HepG2 (cell line): ENCODE data around the gene RASGRP4. TPM values are rescaled to one million over a fixed set of nuclear protein-coding genes. Genes with fewer than 3 reads are reported as not detected.
A peak's percentile ranks its signal among the peaks of the same experiment; 100 is the strongest.

Source experiments
- ATAC-seq: fragments of 200-7000 bp; cut with Tn5 transposase; 3 replicates; pipeline ENCODE4 v1.9.1; 2020; ENCODE audit warnings: mild to moderate bottlenecking, moderate library complexity
- BruUV-seq: library from RNA; stranded (reverse); fragments of 400-500 nt; replicated peaks from 2 replicates; lab custom pipeline; 2021; lab: Mats Ljungman, UMichigan
- CTCF ChIA-PET: fragments of 300-600 bp; formaldehyde crosslinking; extraction: SDS; loops from one replicate; lab custom pipeline; 2021; ENCODE audit warnings: low total read pairs, inconsistent platforms, low intra/inter-chr PET ratio; lab: Yijun Ruan, JAX
- POLR2A ChIA-PET: fragments of 350-600 bp; sonication (Branson Sonifier 250); formaldehyde crosslinking; loops from one replicate; lab custom pipeline; 2020; ENCODE audit warnings: antibody characterized with exemption, inconsistent platforms; lab: Yijun Ruan, JAX
- DNase-seq: peaks from one replicate; pipeline ENCODE4 v3.0.0-alpha.2; 2015; ENCODE audit warnings: low spot score
- FAIRE-seq: peaks from 3 replicates; lab custom pipeline; 2011; peaks lifted over from hg19 to GRCh38; lab: Jason Lieb, UNC
- H2AFZ ChIP-seq: one replicate; pipeline ENCODE4 v1.6.1; 2011; ENCODE audit warnings: low read length, inconsistent platforms
- H3K27ac ChIP-seq: fragments of 300-600 bp; 3 replicates; pipeline ENCODE4 v1.8.0; 2011; ENCODE audit warnings: mixed run types, mild to moderate bottlenecking, mixed read lengths, low read length, inconsistent platforms; ENCODE audit not compliant: insufficient read depth; ENCODE audit errors: extremely low read length
- H3K27me3 ChIP-seq, 2 experiments: fragments of 200-600 bp in 1 of 2; 2 replicates in 1 of 2; 3 replicates in 1 of 2; pipeline versions ENCODE4 v1.6.0 to v1.8.0; 2011; ENCODE audit warnings: low read length in 2 of 2, mild to moderate bottlenecking in 2 of 2, moderate library complexity in 2 of 2, inconsistent platforms in 1 of 2; ENCODE audit not compliant: insufficient read depth in 2 of 2, control insufficient read depth in 1 of 2
- H3K36me3 ChIP-seq, 2 experiments: fragments of 200-600 bp in 1 of 2; replicated peaks in 1 of 2; 2 replicates in 1 of 2; 3 replicates in 1 of 2; pipeline versions ENCODE4 v1.5.1 to v1.8.0; 2011; ENCODE audit warnings: low read length in 2 of 2, inconsistent platforms in 1 of 2; ENCODE audit not compliant: insufficient read depth in 2 of 2, control insufficient read depth in 1 of 2
- H3K4me1 ChIP-seq: 2 replicates; pipeline ENCODE4 v1.5.1; 2012; ENCODE audit warnings: low read length, inconsistent platforms; ENCODE audit not compliant: insufficient read depth
- H3K4me2 ChIP-seq: 2 replicates; pipeline ENCODE4 v1.6.0; 2011; ENCODE audit warnings: low read depth, low read length, inconsistent platforms
- H3K4me3 ChIP-seq, 3 experiments: fragments of 200-600 bp in 1 of 3; sonication (generic), shearing (Covaris generic) in 1 of 3; replicated peaks in 1 of 3; 2 replicates each; pipeline ENCODE4 v1.5.1; 2011 to 2016; ENCODE audit warnings: low read length in 3 of 3, inconsistent platforms in 2 of 3, low read depth in 2 of 3, mild to moderate bottlenecking in 2 of 3, control low read depth in 1 of 3, mixed read lengths in 1 of 3; ENCODE audit not compliant: insufficient read depth in 1 of 3
- H3K79me2 ChIP-seq: one replicate; pipeline ENCODE4 v1.6.1; 2011; ENCODE audit warnings: low read length, inconsistent platforms; ENCODE audit not compliant: insufficient read depth
- H3K9ac ChIP-seq: 2 replicates; pipeline ENCODE4 v1.6.0; 2011; ENCODE audit warnings: mild to moderate bottlenecking, low read depth, low read length, inconsistent platforms; ENCODE audit not compliant: insufficient read depth
- H3K9me3 ChIP-seq: 2 replicates; pipeline ENCODE4 v1.5.1; 2012; ENCODE audit warnings: mild to moderate bottlenecking, low read length
- H4K20me1 ChIP-seq: 2 replicates; pipeline ENCODE4 v1.6.0; 2011; ENCODE audit warnings: inconsistent platforms, mild to moderate bottlenecking, low read length, moderate library complexity; ENCODE audit not compliant: insufficient read depth
- EHMT2 ChIP-seq: fragments of 200-600 bp; sonication (generic); IDR thresholded peaks from 2 replicates; pipeline ENCODE4 v1.7.0; 2017; ENCODE audit warnings: antibody characterized with exemption, low read depth, low read length, borderline replicate concordance
- ERF ChIP-seq: IDR thresholded peaks from 2 replicates; pipeline ENCODE4 v1.6.1; 2018; ENCODE audit warnings: missing biosample characterization, missing genetic modification reagents
- KLF16 ChIP-seq, 2 experiments: sonication (generic) in 1 of 2; formaldehyde crosslinking in 1 of 2; IDR thresholded peaks; 2 replicates each; pipeline versions ENCODE4 v1.6.1 to v1.8.0; 2016 to 2023; ENCODE audit warnings: missing genetic modification reagents in 2 of 2, missing compliant biosample characterization in 1 of 2
- MIER2 ChIP-seq: IDR thresholded peaks from 2 replicates; pipeline ENCODE4 v1.6.1; 2016; ENCODE audit warnings: missing biosample characterization, missing genetic modification reagents
- NFATC3 ChIP-seq: sonication (generic); formaldehyde crosslinking; IDR thresholded peaks from 2 replicates; pipeline ENCODE4 v1.5.1; 2020; ENCODE audit warnings: mild to moderate bottlenecking, missing genetic modification reagents
- PITX1 ChIP-seq: sonication (generic); formaldehyde crosslinking; IDR thresholded peaks from 2 replicates; pipeline ENCODE4 v1.5.1; 2020; ENCODE audit warnings: mild to moderate bottlenecking, missing genetic modification reagents
- THAP11 ChIP-seq: IDR thresholded peaks from 2 replicates; pipeline ENCODE4 v1.6.1; 2016; ENCODE audit warnings: missing biosample characterization, missing genetic modification reagents
- TSC22D2 ChIP-seq: sonication (generic); formaldehyde crosslinking; IDR thresholded peaks from 2 replicates; pipeline ENCODE4 v1.5.1; 2020; ENCODE audit warnings: missing genetic modification reagents, mild to moderate bottlenecking, borderline replicate concordance
- ZNF616 ChIP-seq: sonication (generic); formaldehyde crosslinking; IDR thresholded peaks from 2 replicates; pipeline ENCODE4 v1.5.0; 2020; ENCODE audit warnings: low read depth, mild to moderate bottlenecking, missing genetic modification reagents
- WGBS: methylation state at CpG from one replicate; pipeline ENCODE4 v1.1.6; 2017; ENCODE audit warnings: low lambda C conversion rate; 5-methylcytosine and 5-hydroxymethylcytosine counted together
- in situ Hi-C: cut with HindIII; loops from 2 replicates; pipeline ENCODE4 v1.10.0; 2017; ENCODE audit warnings: low pct_unique_long_range_greater_than_20kb; ENCODE audit not compliant: extremely low pct_ligation_motif_present
- intact Hi-C: fragments of 100-400 bp; cut with micrococcal nuclease; formaldehyde crosslinking; loops from one replicate; pipeline ENCODE4 v1.10.0; 2022; ENCODE audit not compliant: unreplicated experiment
- polyA plus RNA-seq, 8 experiments: library from polyadenylated mRNA; depleted of rRNA in 3 of 8; stranded (reverse) in 7 of 8; unstranded in 1 of 8; fragments of >200 nt; fragmentation: Illumina TruSeq in 4 of 8; extraction: Trizol in 4 of 8; gene quantifications; 2 replicates each; pipeline versions ENCODE4 v1.2.1 to v1.2.3, GENCODE V29; 2011 to 2016; ENCODE audit warnings: low read depth in 4 of 8, missing spikeins in 1 of 8, mixed read lengths in 1 of 8; ENCODE audit not compliant: insufficient read depth in 1 of 8
- total RNA-seq, 5 experiments: library from RNA; depleted of rRNA; stranded (reverse); fragments of >200 nt; fragmentation: Illumina TruSeq; extraction: Trizol; gene quantifications; 2 replicates each; pipeline ENCODE4 v1.2.3, GENCODE V29; 2016; ENCODE audit warnings: low read depth in 1 of 5
- TF ChIP-seq, protein P1 (sequence below): sonication (generic); formaldehyde crosslinking; IDR thresholded peaks from 2 replicates; pipeline ENCODE4 v1.4.0; 2020; ENCODE audit warnings: missing genetic modification reagents, borderline replicate concordance
- TF ChIP-seq, protein P2 (sequence below): IDR thresholded peaks from 2 replicates; pipeline ENCODE4 v1.6.1; 2018; ENCODE audit warnings: missing genetic modification reagents
- TF ChIP-seq, protein P3 (sequence below): sonication (generic); formaldehyde crosslinking; conservative IDR thresholded peaks from 2 replicates; pipeline ENCODE4 v1.5.0; 2020; ENCODE audit warnings: missing genetic modification reagents
- TF ChIP-seq, protein P4 (sequence below), 2 experiments: IDR thresholded peaks; 2 replicates each; pipeline ENCODE4 v1.6.1; 2011 to 2012; ENCODE audit warnings: low read length in 2 of 2, borderline replicate concordance in 1 of 2, low read depth in 1 of 2, mild to moderate bottlenecking in 1 of 2, moderate library complexity in 1 of 2

RASGRP4 gene
- total and polyA plus RNA-seq, 2 of the 13 experiments (the other 11 are each of a cell fraction or from before 2014, with no cell fraction given): not detected

DNA sequence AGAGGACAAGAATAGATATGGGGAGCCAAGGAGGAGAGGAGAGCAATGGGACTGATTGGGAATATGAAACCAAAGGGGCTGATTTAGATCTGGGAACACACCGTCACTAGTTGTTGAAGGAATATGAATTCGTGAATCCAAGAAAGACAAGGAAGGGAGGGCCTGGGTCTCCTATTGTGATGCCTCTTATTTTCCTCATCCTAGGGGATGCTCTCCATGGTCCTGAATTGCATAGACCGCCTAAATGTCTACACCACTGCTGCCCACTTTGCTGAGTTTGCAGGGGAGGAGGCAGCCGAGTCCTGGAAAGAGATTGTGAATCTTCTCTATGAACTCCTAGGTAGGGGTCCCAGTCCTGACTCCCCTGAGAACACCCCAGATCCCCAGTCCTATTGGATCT is 29.0 kb upstream of the RASGRP4 start:
- Histone ChIP-seq H3K4me1 (no peaks in the 10 kb centered on the region), H2AFZ (no peak overlapping the region), H3K9me3 (no peaks in the 10 kb centered on the region), H3K27me3 (peaks cover 2 to 7% of the 10 kb centered on the region in 2 experiments; a peak in 2 of 5 replicates), H3K4me2 (no peak overlapping the region), H3K27ac (no peak overlapping the region), H3K36me3 (no peaks in the 10 kb centered on the region), H3K9ac (no peak overlapping the region), H3K79me2 (no peaks in the 10 kb centered on the region), H4K20me1 (no peaks in the 10 kb centered on the region), H3K4me3 (no peak overlapping the region)
- DNase-seq (peak; percentile 18), ATAC-seq (no peak), FAIRE-seq (no peak)
- no TSS peak for BruUV-seq
- ChIA-PET CTCF (no interaction called here), POLR2A (no interaction called here)
- in situ Hi-C loops (no loop called here), intact Hi-C loops (no loop called here)
- 7% methylated on average over 4 of the region's 4 CpGs for WGBS
- no peak for TF ChIP-seq ZNF616 (CRISPR knock-in tag)
- 0 out of 2 replicates have a peak, but pooled peaks have one; percentile 51 for TF ChIP-seq TSC22D2 (CRISPR knock-in tag)
- 0 out of 2 replicates have a peak, but pooled peaks have one; percentile 32 for TF ChIP-seq ERF (CRISPR knock-in tag)
- no peak for TF ChIP-seq NFATC3 (CRISPR knock-in tag)
- TF ChIP-seq, protein P1, sequence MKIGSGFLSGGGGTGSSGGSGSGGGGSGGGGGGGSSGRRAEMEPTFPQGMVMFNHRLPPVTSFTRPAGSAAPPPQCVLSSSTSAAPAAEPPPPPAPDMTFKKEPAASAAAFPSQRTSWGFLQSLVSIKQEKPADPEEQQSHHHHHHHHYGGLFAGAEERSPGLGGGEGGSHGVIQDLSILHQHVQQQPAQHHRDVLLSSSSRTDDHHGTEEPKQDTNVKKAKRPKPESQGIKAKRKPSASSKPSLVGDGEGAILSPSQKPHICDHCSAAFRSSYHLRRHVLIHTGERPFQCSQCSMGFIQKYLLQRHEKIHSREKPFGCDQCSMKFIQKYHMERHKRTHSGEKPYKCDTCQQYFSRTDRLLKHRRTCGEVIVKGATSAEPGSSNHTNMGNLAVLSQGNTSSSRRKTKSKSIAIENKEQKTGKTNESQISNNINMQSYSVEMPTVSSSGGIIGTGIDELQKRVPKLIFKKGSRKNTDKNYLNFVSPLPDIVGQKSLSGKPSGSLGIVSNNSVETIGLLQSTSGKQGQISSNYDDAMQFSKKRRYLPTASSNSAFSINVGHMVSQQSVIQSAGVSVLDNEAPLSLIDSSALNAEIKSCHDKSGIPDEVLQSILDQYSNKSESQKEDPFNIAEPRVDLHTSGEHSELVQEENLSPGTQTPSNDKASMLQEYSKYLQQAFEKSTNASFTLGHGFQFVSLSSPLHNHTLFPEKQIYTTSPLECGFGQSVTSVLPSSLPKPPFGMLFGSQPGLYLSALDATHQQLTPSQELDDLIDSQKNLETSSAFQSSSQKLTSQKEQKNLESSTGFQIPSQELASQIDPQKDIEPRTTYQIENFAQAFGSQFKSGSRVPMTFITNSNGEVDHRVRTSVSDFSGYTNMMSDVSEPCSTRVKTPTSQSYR (CRISPR knock-in tag): 0 out of 2 replicates have a peak, but pooled peaks have one; percentile 13
- TF ChIP-seq, protein P2, sequence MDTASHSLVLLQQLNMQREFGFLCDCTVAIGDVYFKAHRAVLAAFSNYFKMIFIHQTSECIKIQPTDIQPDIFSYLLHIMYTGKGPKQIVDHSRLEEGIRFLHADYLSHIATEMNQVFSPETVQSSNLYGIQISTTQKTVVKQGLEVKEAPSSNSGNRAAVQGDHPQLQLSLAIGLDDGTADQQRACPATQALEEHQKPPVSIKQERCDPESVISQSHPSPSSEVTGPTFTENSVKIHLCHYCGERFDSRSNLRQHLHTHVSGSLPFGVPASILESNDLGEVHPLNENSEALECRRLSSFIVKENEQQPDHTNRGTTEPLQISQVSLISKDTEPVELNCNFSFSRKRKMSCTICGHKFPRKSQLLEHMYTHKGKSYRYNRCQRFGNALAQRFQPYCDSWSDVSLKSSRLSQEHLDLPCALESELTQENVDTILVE (CRISPR knock-in tag): 0 out of 2 replicates have a peak, but pooled peaks have one; percentile 37
- TF ChIP-seq KLF16 (CRISPR knock-in tag; IDR thresholded peaks at IDR 0.05): 0 out of 4 replicates have a peak, but pooled peaks of 1 of the 2 experiments have one; percentile 39
- TF ChIP-seq, protein P3, sequence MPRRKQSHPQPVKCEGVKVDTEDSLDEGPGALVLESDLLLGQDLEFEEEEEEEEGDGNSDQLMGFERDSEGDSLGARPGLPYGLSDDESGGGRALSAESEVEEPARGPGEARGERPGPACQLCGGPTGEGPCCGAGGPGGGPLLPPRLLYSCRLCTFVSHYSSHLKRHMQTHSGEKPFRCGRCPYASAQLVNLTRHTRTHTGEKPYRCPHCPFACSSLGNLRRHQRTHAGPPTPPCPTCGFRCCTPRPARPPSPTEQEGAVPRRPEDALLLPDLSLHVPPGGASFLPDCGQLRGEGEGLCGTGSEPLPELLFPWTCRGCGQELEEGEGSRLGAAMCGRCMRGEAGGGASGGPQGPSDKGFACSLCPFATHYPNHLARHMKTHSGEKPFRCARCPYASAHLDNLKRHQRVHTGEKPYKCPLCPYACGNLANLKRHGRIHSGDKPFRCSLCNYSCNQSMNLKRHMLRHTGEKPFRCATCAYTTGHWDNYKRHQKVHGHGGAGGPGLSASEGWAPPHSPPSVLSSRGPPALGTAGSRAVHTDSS (CRISPR knock-in tag): no peak
- no peak for TF ChIP-seq PITX1 (CRISPR knock-in tag)
- peak; percentile 95 for TF ChIP-seq MIER2
- 0 out of 2 replicates have a peak, but pooled peaks have one; percentile 17 for TF ChIP-seq THAP11
- TF ChIP-seq, protein P4, sequence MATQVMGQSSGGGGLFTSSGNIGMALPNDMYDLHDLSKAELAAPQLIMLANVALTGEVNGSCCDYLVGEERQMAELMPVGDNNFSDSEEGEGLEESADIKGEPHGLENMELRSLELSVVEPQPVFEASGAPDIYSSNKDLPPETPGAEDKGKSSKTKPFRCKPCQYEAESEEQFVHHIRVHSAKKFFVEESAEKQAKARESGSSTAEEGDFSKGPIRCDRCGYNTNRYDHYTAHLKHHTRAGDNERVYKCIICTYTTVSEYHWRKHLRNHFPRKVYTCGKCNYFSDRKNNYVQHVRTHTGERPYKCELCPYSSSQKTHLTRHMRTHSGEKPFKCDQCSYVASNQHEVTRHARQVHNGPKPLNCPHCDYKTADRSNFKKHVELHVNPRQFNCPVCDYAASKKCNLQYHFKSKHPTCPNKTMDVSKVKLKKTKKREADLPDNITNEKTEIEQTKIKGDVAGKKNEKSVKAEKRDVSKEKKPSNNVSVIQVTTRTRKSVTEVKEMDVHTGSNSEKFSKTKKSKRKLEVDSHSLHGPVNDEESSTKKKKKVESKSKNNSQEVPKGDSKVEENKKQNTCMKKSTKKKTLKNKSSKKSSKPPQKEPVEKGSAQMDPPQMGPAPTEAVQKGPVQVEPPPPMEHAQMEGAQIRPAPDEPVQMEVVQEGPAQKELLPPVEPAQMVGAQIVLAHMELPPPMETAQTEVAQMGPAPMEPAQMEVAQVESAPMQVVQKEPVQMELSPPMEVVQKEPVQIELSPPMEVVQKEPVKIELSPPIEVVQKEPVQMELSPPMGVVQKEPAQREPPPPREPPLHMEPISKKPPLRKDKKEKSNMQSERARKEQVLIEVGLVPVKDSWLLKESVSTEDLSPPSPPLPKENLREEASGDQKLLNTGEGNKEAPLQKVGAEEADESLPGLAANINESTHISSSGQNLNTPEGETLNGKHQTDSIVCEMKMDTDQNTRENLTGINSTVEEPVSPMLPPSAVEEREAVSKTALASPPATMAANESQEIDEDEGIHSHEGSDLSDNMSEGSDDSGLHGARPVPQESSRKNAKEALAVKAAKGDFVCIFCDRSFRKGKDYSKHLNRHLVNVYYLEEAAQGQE (IDR thresholded peaks at IDR 0.05; ENCODE audit: borderline replicate concordance in 1 of 2, low read depth in 1 of 2, low read length in 2 of 2): peak; percentile 76 to 96
- TF ChIP-seq EHMT2: peak; percentile 96
